Epithelial cell of proximal tubule (primary cell): Measurements from ENCODE around the gene LRRC2. TPM values are rescaled to one million over a fixed set of nuclear protein-coding genes. Genes with fewer than 3 reads are reported as not detected.

Source experiments
- DNase-seq: peaks from one replicate; pipeline ENCODE4 v3.0.0-alpha.2; 2011; ENCODE audit warnings: low read depth
- H3K4me3 ChIP-seq: 2 replicates; pipeline ENCODE4 v1.5.1; 2011; ENCODE audit warnings: low read depth, mild to moderate bottlenecking, low read length
- total RNA-seq: library from RNA; depleted of rRNA; stranded (reverse); fragments of >200 nt; gene quantifications from 2 replicates; pipeline ENCODE4 v1.2.3, GENCODE V29; 2015
- TF ChIP-seq, protein P1 (sequence below): conservative IDR thresholded peaks from 2 replicates; pipeline ENCODE4 v1.5.1; 2012; ENCODE audit warnings: low read depth, mild to moderate bottlenecking, low read length

Gene LRRC2
- total RNA-seq, 1 donor from 2014 or later = not detected

GRCh38 chr3:46537779-46538178, 28.3 kb downstream of the LRRC2 start:
- no peak for DNase-seq
- TF ChIP-seq, protein P1, sequence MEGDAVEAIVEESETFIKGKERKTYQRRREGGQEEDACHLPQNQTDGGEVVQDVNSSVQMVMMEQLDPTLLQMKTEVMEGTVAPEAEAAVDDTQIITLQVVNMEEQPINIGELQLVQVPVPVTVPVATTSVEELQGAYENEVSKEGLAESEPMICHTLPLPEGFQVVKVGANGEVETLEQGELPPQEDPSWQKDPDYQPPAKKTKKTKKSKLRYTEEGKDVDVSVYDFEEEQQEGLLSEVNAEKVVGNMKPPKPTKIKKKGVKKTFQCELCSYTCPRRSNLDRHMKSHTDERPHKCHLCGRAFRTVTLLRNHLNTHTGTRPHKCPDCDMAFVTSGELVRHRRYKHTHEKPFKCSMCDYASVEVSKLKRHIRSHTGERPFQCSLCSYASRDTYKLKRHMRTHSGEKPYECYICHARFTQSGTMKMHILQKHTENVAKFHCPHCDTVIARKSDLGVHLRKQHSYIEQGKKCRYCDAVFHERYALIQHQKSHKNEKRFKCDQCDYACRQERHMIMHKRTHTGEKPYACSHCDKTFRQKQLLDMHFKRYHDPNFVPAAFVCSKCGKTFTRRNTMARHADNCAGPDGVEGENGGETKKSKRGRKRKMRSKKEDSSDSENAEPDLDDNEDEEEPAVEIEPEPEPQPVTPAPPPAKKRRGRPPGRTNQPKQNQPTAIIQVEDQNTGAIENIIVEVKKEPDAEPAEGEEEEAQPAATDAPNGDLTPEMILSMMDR = no peak
- no peak overlapping the region for H3K4me3 ChIP-seq

DNA sequence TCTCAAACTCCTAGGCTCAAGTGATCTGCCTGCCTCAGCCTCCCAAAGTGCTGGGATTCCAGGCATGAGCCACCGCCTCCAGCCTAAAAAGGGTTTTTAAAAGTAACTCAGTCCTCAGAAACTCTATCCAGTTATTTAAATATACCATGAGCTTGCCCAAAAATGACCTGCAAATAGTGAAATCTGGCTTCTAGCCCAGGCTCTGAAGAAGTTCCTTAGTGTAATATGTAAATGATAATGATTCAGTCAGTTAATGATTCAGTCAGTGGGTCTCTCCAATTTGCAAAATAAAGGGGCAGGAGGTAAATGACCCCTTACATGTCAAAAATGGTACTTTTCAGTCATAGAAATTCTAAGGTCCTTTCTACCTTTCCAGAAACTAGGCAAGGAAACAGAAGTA, 28.8 kb downstream of the LRRC2 start:
- H3K4me3 ChIP-seq = no peak overlapping the region
- no peak for DNase-seq
- TF ChIP-seq, protein P1 = no peak

DNA sequence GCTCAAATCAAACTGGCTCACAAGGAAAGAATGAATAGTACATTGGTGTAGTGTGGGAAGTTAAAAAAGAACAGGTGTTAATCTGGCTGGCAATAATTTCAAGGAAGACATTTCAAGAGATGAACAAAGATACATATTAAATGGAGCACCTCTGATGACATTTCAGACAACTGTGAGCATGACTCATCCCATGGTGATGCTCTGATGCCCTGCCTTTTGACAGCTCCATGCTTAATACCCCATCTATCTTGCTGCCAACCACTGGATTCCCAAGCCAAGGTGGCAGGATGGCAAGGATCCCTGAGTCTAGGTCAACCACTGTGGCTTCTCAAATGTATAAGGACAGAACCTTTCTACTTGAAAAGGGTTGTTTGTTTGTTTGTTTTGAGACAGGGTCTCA, 29.3 kb downstream of the LRRC2 start:
- no peak overlapping the region for H3K4me3 ChIP-seq
- DNase-seq = no peak
- TF ChIP-seq, protein P1 = no peak

DNA sequence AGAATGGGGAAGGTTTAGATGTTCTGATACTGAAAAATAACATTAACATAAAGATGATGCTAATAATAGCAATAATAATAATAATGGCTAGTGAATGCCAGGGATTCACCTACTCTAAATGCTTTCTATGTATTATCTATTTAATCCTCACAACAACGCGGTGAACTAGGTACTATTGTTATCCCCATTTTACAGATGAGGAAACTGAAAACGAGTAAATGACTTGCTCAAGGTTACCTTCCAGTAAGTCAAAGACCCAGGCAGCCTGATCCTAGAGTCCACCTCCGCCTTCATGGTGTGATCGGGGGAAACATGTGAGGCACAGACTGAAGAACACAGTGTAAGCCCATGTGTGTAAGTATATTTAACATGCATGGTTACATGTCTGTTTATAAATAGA, 30.4 kb downstream of the LRRC2 start:
- no peak overlapping the region for H3K4me3 ChIP-seq
- no peak for DNase-seq
- TF ChIP-seq, protein P1 = no peak

GRCh38 chr3:46533091-46533490, 33.0 kb downstream of the LRRC2 start:
- DNase-seq = no peak
- TF ChIP-seq, protein P1 = no peak
- no peak overlapping the region for H3K4me3 ChIP-seq

DNA sequence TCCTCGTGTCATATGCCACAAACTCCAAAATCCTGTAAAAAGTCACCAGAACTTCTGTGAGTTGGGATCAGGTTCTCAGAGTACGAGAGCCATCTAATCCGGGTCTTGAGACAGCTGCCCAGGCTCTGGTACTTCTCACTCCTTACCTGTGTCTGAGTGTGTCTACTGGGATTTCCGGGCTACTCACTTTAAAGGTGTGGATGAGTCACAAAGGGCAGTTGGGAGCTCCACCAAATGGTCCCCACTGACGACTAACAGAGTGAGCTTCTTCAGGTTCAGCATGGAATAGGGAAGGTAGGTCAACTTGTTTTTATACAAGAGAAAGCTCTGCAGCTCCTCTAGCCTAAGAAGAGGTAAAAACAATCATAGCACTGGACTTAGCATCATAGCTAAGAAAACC, 38.9 kb downstream of the LRRC2 start:
- TF ChIP-seq, protein P1 = no peak
- no peak overlapping the region for H3K4me3 ChIP-seq
- no peak for DNase-seq

DNA sequence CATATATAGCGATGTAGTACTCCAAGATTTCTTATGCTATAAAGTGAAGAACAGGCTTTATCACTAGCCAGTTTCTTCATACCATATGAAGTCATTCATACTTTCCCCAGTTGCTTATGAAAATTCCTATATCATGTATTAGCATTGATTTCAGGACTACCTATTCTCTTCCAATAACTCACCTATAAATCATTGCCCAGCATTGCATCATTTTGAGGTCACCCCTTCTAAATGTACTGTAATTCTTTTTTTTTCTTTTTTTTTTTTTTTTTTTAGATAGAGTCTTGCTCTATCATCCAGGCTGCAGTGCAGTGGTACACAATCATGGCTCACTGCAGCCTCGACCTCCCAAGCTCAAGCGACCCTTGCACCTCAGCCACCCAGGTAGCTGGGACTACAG, 41.3 kb downstream of the LRRC2 start:
- no peak overlapping the region for H3K4me3 ChIP-seq
- TF ChIP-seq, protein P1 = no peak
- no peak for DNase-seq
